ENCODE results near the gene TBC1D2B.

DNA sequence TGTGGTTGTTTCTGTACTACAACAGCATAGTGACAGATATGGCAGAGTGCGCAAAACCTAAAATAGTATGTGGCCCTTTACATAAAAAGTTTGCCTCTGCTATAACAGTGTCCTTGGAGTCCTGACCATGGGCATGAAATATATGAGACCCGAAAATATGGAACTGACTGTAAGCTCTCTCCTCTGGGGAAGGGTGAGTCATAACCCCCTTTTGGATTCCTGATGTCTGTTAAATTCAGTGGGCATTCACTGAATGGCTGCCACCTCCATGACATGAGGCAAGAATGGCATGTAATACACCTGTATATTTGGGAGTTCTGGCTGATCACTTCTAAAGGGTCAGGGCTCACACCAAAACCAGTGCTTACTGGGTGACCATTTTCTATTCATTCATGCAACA is 6.1 kb downstream of the TBC1D2B start:
- TF ChIP-seq, protein P1, sequence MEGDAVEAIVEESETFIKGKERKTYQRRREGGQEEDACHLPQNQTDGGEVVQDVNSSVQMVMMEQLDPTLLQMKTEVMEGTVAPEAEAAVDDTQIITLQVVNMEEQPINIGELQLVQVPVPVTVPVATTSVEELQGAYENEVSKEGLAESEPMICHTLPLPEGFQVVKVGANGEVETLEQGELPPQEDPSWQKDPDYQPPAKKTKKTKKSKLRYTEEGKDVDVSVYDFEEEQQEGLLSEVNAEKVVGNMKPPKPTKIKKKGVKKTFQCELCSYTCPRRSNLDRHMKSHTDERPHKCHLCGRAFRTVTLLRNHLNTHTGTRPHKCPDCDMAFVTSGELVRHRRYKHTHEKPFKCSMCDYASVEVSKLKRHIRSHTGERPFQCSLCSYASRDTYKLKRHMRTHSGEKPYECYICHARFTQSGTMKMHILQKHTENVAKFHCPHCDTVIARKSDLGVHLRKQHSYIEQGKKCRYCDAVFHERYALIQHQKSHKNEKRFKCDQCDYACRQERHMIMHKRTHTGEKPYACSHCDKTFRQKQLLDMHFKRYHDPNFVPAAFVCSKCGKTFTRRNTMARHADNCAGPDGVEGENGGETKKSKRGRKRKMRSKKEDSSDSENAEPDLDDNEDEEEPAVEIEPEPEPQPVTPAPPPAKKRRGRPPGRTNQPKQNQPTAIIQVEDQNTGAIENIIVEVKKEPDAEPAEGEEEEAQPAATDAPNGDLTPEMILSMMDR (IDR thresholded peaks at IDR 0.05), result no peak
- TF ChIP-seq POLR2A (IDR thresholded peaks at IDR 0.05), result no peak

Data from body of pancreas (tissue), 4 donors.